GM13976 (cell line): ENCODE results near the gene NEU3.

Experiments used
- DNase-seq: peaks from one replicate; pipeline ENCODE4 v3.0.0; 2012; ENCODE audit warnings: low spot score
- in situ Hi-C: fragments of 300-500 bp; cut with MboI; formaldehyde crosslinking; loops from one replicate; pipeline ENCODE4 v1.12.0; 2022; ENCODE audit warnings: low sequenced_read_pairs, mixed read lengths, inconsistent platforms; ENCODE audit not compliant: unreplicated experiment
- TF ChIP-seq, protein P1 (sequence below): IDR thresholded peaks from 2 replicates; pipeline ENCODE4 v1.5.1; 2012; ENCODE audit warnings: borderline replicate concordance, mild to moderate bottlenecking; ENCODE audit not compliant: insufficient read depth; ENCODE audit errors: extremely low read depth, missing control alignments, control extremely low read depth

NEU3 gene

DNA sequence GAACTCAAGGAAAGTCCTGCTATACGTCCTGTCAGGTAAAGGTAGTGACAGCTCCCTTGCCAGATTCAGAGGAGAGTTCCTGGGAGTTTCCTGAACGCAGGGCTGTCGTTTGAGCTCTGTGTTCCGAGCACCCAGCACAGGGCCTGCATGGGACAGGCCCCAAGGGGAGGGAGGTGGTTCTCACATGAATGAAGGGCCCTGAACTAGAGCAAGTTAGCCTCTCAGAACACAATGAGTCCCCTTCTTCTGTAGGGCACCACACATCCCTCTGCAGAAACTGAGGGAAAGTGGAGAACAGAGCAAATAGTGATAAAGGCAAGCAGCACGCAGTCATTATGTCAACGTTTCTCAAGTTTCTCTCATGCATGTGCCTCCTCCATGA is 35.3 kb downstream of the NEU3 start:
- DNase-seq = no peak
- in situ Hi-C loops = loop anchor here (10.0 kb wide), 2 partner anchors 191 to 221 kb away; partner anchors contain the start of gene TPBGL
- TF ChIP-seq, protein P1, sequence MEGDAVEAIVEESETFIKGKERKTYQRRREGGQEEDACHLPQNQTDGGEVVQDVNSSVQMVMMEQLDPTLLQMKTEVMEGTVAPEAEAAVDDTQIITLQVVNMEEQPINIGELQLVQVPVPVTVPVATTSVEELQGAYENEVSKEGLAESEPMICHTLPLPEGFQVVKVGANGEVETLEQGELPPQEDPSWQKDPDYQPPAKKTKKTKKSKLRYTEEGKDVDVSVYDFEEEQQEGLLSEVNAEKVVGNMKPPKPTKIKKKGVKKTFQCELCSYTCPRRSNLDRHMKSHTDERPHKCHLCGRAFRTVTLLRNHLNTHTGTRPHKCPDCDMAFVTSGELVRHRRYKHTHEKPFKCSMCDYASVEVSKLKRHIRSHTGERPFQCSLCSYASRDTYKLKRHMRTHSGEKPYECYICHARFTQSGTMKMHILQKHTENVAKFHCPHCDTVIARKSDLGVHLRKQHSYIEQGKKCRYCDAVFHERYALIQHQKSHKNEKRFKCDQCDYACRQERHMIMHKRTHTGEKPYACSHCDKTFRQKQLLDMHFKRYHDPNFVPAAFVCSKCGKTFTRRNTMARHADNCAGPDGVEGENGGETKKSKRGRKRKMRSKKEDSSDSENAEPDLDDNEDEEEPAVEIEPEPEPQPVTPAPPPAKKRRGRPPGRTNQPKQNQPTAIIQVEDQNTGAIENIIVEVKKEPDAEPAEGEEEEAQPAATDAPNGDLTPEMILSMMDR = no peak

GRCh38 chr11:75024764-75025211 is 36.1 kb downstream of the NEU3 start:
- DNase-seq = no peak
- in situ Hi-C loops = loop anchor here (10.0 kb wide), 2 partner anchors 190 to 220 kb away; partner anchors contain the start of gene TPBGL
- TF ChIP-seq, protein P1 = no peak

GRCh38 chr11:75025561-75025960 is 36.8 kb downstream of the NEU3 start:
- no peak for DNase-seq
- in situ Hi-C loops = loop anchor here (10.0 kb wide), 2 partner anchors 189 to 219 kb away; partner anchors contain the start of gene TPBGL
- TF ChIP-seq, protein P1 = no peak

GRCh38 chr11:75028321-75028720 is 39.6 kb downstream of the NEU3 start:
- TF ChIP-seq, protein P1 = no peak
- DNase-seq = no peak
- in situ Hi-C loops = loop anchor here (10.0 kb wide), 2 partner anchors 186 to 216 kb away; partner anchors contain the start of gene TPBGL

DNA sequence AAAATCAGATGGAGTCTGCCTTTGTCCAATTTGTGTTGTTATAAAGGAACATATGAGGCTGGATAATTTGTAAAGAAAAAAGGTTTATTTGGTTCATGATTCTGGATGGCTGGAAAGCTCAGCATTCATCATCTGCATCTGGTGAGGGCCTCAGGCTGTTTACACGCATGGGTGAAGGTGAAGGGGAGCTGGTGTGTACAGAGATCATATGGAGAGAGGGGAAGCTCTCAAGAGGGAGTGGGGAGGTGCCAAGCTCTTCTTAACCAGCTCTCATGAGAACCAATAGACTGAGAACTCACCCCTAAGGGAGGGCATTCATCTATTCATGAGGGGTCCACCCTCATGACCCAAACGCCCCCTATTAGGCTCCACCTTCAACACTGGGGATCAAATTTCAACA is 40.0 kb downstream of the NEU3 start:
- in situ Hi-C loops = loop anchor here (10.0 kb wide), 2 partner anchors 186 to 216 kb away; partner anchors contain the start of gene TPBGL
- no peak for DNase-seq

DNA sequence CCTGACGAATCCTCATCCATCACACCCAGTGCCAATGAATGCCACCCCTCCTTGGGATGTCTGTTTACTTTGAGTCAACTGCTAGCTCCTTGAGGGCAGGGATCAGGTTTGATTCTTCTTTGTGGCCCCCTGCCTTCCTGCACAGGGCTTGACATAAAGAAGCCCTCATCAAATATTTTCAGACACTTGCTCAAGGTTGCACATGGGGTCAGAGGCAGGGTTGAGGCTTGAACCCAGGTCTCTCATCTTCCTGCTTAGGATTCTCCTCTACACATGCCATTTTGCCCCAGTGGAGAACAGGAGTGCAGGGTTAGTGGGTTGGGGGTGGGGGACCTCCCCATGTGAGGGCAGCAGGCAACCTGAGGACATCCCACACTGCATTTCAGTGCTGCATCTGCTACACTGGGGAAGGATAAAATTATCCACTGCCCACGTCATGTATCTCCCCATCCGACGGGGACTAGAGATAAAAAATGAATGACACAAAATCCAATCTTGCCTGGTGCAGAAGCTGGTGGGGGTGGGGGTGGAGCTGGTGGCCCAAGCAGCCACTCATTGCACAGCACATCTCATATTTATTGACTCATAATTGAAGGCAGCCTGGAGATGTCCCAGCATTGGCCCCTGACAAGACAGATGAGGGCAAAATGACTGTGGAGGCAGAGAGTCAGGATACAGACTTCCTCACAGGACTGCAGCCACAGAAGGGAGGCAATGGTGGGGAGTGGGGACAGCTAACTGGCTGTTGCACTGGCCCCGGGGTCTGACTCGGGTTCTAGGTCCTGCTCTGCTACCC is 41.3 kb downstream of the NEU3 start:
- TF ChIP-seq, protein P1 = no peak
- in situ Hi-C loops = loop anchor here (10.0 kb wide), 2 partner anchors 185 to 215 kb away; partner anchors contain the start of gene TPBGL
- DNase-seq = no peak

More for the DNA sequence above, 40.0 kb downstream of the NEU3 start:
- TF ChIP-seq, protein P1 = no peak
